GM15510 (cell line): ENCODE measurements around the gene CST4.
"Not testable (repeated sequence)": the region's sequence is repeated elsewhere in the genome, so short reads cannot be mapped to it uniquely, and the experiment has no call there.

Experiments used
- POLR2A ChIP-seq: IDR thresholded peaks from 3 replicates; pipeline ENCODE4 v1.6.1; 2011; ENCODE audit warnings: borderline replicate concordance; ENCODE audit not compliant: insufficient read length; ENCODE audit errors: extremely low read depth

The CST4 gene, protein sequence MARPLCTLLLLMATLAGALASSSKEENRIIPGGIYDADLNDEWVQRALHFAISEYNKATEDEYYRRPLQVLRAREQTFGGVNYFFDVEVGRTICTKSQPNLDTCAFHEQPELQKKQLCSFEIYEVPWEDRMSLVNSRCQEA

DNA sequence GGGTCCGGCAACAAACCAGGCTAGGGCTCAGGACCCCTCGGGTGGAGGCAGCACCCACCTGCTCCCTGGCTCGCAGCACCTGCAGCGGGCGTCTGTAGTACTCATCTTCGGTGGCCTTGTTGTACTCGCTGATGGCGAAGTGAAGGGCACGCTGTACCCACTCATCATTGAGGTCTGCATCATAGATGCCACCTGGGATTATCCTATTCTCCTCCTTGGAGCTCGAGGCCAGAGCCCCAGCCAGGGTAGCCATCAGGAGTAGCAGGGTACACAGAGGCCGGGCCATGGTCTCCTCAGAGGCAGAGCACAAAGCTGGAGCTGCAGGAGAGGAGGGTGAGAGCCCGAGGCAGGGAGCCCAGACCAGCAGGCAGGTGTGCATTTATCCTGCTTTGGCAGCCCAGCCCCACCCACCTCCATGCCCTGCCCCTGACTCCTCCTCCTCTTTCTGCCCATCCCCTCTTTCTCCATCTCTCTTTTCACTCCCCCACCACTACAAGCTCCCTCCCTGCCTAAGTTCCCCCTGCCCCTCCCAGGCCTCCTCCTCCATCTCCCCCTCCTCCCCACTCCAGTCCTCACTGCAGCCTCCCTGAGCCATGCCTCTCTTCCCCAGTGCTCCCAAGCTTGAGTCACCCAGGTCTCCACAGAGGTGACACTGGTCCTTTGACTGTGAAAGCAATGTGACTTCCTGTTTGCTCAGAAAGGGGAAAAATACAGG is at the start of gene CST4:
TSS of gene CST4 (minus strand) at position 355 of the 715 bp plus-strand sequence. CDS start at position 286, 69 bp downstream.
- TF ChIP-seq POLR2A = not testable (repeated sequence)

DNA sequence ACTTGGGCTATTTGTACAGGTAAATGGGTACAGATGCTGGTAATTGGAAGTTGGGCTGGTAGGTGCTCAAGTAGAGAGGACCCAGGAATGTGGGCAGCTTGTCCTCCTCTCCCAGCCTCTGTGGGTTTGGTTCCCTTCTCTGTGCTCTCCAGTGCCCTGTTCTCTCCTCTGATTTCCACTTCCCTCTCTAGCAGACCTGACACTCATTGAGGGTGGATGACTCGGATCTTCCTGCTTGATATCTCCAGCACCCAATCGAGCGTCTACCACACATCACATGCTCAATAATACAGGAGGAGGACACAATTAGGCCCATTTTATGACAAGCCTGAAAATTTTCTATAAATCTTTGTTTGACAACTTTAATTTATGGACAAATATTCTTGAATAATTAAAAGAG is 38.2 kb upstream of the CST4 start:
- TF ChIP-seq POLR2A = no peak

DNA sequence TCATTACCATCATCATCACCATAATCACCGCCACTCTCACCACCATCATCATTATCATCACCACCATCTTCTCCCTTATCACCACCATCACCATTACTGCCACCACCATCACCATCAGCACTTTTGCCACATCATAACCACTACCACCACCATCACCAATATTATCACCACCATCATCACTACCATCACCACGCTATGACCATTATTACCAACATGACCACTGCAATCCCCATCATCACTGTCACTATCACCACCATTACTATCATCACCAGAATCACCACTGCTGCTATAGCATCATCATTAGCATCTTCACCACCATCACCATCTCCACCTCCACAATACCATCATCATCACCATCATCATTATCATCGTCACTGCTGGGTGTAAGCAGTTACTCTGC is 36.3 kb upstream of the CST4 start:
- no peak for TF ChIP-seq POLR2A

DNA sequence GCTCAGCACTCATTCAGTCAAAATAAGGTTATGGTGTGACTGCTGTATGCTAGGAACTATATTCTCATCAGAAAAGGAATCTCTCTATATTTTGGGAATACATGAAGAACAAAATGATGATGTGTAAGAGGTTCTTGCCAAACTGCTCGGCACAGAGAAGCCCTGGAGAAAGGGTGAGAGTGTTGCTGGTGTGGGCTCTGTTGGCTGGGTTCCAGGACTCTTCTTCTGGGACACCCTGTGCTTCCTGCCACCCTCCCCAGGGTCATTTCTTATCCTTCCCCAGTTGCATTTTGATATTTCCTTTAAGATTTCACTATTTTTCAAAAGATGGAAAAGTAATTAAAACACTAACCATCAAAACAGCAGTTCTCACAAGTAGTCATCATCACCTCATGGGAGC is 33.1 kb upstream of the CST4 start:
- no peak for TF ChIP-seq POLR2A

DNA sequence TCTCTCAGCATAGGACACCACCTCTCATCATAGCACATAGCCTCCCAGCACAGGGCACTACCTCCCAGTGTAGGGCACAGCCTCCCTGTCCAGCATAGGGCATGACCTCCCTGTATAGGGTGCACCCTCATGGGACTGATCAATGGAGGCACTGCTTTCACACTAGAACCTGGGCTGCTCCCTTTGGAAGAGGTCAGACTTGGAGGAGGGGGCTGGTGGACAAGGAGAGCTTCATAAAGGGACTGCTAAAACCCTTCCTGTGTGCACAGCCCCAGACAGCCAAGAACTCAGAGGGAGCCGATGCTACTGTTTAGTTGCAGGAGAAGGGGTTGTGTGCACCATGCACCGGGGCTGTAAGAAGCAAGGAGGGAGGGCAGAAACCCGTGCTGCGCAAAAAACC is 21.9 kb upstream of the CST4 start:
- TF ChIP-seq POLR2A = no peak

DNA sequence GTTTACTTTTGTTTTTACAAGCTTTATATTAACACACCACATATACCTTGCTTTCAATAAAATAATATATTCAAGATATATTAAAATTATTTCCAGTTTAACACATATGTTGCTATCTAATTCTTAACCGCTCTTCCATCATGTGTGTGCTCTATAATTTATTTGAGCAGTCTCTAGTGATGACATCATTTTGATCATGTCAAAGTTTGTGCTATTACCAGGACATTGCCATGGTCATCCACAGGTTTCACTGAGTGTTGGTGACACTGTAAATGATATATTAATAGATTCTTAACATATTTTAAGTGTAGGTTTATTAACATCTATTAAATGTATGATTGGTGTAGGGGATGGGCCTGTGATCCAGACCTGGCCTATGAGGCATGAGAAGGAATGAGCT is 17.1 kb upstream of the CST4 start:
- no peak for TF ChIP-seq POLR2A

DNA sequence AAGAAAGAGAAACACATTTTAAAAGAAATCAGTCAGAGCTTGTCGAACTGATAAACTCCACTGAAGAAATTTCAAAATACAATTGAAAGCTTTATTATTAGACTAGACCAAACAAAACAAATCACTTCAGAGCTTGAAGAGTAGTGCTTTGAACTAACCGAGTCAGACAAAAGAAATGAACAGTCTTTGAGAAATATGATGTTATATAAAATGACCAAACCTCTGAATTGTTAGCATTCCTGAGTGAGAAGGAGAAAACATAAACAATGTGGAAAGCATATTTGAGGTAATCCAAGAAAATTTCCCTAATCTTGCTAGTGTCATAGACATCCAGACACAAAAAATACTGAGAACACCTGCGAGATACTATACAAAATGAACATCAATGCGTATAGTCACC is 13.2 kb upstream of the CST4 start:
- no peak for TF ChIP-seq POLR2A

DNA sequence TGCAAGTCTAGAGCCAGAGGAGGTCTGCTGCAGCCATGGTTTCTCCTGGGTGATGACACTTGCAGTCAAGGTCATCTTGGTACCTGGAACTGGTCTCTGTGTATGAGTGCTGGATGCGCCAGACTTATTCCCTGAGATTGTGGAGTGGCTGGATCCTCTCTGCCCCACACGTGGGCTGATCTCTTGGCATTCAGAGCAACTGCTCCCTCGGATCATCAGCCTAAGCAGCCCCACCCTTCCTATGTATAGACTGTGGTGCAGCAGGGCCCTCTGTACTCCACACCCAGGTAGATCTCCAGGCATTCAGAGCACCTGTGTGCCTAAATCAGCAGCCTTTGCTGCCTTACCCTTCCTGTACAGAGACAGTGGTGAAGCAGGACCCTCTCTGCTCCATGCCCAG is 12.1 kb upstream of the CST4 start:
- TF ChIP-seq POLR2A = no peak

DNA sequence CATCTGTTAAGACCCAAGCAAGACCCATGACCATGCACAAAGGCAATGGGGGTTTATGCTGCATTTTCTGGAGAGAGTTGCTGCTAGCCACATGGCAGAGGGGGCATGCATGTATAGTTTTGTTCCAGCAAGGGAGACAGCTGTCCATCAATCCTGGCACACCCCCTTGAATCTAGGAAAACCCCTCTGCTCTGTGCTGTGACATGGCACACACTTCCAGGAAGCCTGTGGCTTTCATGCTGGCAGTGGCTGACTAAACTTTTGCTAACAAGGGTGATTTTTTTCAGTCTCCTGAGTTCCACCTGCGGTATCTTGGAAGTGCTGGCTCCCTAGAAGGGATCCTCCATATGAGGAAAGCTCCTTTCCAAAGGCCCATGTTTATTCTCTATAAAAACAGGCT is 9.1 kb upstream of the CST4 start:
- TF ChIP-seq POLR2A = no peak

DNA sequence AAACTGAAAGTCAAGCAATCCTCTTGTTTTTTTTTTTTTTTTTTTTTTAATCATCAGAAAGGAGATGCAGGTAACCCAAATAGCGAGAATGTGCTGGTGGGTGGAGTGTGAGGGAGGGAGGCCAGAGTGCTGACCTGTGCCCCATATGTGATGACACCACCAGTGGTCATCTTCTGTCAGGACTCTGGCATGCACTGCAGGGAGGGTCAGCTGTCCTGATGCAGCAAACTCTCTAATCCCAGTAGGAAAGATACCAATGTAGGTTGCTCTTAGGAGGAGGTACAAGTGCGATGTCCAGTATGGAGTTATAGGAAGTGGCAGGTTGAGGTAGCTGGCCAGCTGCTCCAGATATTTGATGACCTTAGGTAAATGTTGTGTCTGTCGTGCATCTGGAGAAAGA is 2.8 kb upstream of the CST4 start:
- no peak for TF ChIP-seq POLR2A

DNA sequence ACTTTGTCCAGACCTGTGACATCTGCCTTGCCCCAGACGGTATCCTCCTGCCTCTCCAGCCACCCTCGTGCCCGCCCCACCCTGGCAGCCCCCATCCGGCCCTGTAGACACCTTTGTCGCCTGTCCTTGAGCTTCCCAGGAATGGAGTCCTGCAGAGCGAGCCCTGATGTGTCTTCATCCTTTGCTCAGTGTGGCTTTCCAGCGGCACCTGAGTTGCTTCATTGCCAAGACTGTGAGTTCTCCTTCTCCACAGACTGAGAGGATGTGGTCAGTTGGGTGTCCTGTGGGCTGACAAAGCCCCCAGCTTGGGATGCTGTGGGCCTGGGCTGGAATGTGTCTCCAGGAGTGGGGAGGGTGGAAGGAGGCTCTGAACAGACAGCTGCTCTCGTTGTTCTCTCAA is 1.7 kb upstream of the CST4 start:
- no peak for TF ChIP-seq POLR2A

DNA sequence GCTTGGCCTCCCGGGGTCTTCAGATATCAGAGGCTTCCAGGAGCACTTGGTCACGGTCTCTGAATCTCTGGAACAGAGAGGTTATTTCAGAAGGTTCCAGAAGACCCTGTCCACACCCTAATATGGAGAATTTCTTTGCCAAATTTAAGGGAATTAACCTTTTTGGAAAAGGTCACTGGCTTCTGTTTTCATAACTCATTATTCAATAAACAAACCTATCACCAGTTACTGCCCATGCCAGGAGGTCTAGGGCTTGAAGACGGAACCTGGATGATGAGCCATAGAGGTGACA is 507 bp upstream of the CST4 start:
- no peak for TF ChIP-seq POLR2A

DNA sequence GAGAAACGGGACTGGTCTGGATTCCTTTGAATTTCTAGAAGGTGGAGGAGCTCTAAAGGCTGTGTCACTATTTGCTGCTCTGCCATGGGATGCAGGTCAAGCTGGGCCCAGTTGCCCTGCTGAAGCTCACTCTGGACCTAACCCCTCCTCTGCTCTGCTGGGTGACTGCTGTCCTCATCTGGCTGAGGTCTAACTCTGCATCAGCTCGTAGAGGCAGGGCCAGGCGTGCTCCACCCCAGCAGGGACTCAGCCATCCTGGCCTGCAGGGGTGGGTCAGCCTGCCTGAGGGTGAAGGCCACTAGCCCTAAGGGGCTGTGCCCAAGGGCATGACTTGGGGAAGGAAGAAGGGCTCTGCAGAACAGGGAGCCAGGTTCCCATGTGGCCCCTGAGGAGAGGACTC is 852 bp downstream of the CST4 start:
- TF ChIP-seq POLR2A = no peak

DNA sequence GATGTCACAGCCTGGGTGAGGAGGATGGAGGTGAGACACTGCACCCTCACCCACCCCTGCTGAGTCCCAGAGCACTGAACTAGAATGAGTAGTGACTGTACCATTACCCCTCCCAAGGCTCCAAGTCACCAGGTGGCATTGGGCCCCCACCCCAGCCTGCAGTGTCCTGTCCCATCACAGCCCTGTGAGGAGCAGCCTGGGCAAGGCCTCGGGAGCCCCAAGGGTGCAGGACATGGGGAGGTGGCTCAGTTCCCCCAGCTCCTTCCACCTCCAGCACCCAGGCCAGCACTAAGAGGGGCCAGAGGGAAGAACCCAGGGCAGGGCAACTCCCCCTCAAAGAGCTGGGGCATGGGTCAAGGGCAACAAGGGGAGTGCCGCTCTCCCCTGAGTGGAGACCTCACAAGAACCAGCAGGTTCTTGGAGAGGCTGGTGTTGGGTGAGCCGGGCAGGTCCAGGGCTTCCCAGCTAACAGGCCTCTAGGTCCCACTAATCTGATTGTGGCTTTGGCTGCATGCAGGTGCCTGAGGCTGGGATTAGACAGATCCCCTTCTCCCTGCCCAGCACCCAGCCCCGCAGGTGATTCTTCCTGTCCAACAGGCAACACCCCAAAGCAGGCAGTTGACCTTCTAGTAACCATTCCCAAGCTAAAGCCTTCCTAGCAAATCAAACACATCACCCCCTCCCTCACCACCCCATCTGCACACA is 2.6 kb downstream of the CST4 start:
- TF ChIP-seq POLR2A = no peak

DNA sequence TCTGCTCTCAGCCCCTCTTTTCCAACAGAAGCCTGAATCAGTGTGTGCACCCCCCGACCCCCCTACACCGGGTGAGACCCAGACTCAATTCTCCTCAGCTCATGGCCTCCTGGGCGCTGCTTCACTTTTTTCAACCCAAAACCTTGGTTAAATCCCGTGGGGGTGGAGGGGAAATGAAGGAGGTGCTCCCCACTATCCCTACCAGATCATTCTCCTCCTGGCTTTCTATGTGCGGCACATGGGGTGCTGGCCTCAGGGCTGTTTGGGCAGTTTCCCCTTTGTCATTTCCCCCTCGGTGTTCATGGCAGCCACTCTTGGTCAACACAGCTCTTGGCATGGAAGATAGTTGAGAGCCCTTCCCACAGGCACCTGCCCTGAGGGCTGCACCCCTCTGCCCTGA is 4.6 kb downstream of the CST4 start:
- no peak for TF ChIP-seq POLR2A

DNA sequence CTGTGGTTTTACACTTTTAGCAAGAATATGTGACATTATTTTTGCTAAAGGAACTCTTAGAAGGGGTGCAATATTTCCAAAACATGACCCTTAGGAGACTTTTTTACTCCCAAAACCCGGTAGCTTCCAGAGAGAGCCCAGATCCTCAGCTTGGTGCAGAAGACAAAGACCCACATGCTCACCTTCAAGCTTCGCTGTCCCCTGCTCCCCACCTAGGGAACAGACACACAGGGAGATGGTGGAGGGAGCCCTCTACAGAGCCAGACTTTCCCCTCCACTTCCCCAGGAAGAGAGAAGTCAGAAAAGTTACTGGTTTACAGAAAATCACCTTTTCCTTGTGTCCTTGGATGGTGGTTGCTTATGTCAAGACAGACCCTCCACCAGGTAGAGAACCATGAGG is 5.0 kb downstream of the CST4 start:
- no peak for TF ChIP-seq POLR2A
